ENCODE measurements around the gene PRR3.
"Not testable (repeated sequence)": the region's sequence is repeated elsewhere in the genome, so short reads cannot be mapped to it uniquely, and the experiment has no call there.

PRR3 gene

GRCh38 chr6:30556906-30557682 lies at the start of gene PRR3:
Gene PRR3 (plus strand): TSS chr6:30557295. CDS start chr6:30557345, 50 bp downstream.
- DNase-seq = peak; percentile 72

- DNase-seq = no peak
Measured at GRCh38 chr6:30507849-30508827, 49.0 kb upstream of the PRR3 start.

DNA sequence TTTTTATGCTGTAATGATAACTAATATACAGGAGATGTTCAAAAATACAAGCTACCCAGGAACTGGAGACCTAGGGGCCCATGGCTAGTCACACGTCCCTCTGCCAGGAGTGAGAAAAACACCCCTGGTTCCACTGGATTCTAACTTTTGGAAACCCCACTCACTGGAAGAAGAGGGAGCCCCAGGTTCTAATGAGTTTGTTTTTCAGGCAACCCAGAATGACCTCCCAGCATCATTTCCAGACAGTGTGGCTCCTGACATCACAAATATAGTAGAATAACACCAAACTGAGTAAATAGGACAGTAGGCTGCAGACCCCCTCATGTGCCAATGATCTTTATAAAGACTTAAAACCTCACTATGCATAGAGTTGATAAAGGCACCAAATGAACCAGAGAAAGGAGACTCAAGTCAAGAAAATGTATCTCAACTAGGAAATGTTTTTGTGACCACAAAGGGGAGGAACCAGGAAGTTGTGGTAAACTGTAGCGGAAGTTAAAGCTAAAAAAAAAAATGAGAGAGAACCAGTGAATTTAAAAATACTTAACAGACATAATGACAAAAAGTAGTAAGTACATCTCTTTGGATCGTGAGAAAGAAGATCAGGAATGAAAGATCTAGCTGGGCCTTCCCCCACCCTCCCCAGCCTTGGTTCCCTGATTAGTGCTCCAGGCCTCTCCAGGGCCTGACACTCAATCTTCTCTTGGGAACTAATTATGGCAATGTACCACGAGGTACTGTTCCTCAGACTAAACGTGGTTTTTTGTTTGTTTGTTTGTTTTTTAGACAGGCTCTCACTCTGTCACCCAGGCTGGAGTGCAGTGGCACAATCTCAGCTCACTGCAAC lies 48.0 kb upstream of the PRR3 start:
- DNase-seq = no peak

DNA sequence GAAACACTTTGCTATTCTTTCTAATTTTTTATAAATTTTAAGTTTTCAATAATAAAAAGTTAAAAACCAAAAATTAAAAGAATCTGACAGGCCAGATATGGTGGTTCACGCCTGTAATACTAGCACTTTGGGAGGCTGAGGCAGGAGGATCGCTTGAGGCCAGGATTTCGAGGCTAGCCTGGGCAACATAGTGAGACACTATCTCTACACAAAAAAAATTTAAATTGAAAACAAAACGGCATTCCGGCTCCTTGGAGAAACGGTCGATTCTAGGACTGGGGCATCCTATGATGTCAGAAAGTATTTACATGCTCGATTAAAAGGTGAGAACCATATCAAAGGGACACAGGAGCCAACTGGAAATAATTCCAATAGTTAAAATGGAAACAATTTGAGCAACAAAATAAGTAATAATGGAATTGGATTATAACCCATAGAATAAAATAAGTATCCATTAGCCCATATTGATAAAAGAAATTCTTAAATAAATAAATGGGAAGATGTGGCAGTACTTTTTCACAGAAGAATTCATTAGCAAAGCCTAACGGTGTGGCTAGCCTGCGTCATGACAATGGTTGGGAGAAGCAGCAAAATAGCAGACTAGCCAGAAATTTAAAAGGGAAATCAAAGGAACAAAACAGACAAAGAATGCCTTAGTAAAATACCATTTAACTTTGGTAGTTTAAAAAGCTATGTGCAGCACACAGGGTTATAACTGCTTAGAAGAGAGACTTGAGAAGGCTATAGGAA lies 46.5 kb upstream of the PRR3 start:
- DNase-seq = no peak

- DNase-seq = no peak
Measured at GRCh38 chr6:30511169-30511546, 45.9 kb upstream of the PRR3 start.

GRCh38 chr6:30513451-30513850 lies 43.6 kb upstream of the PRR3 start:
- no peak for DNase-seq

GRCh38 chr6:30515106-30515505 lies 42.0 kb upstream of the PRR3 start:
- no peak for DNase-seq

GRCh38 chr6:30515944-30516753 lies 40.9 kb upstream of the PRR3 start:
- no peak for DNase-seq

DNA sequence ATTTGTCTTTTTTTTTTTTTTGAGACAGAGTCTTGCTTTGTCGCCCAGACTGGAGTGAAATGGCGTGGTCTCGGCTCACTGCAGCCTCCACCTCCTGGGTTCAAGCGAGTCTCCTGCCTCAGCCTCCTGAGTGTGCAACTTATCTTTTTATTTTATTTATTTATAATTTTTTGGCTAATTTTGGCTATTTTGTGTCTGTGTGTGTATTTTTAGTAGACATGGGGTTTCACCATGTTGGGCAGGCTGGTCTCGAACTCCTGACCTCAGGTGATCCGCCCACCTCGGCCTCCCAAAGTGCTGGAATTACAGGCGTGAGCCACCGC lies 40.4 kb upstream of the PRR3 start:
- not testable (repeated sequence) for DNase-seq

- DNase-seq = not testable (repeated sequence)
Measured at GRCh38 chr6:30517767-30518504, 39.2 kb upstream of the PRR3 start.

DNA sequence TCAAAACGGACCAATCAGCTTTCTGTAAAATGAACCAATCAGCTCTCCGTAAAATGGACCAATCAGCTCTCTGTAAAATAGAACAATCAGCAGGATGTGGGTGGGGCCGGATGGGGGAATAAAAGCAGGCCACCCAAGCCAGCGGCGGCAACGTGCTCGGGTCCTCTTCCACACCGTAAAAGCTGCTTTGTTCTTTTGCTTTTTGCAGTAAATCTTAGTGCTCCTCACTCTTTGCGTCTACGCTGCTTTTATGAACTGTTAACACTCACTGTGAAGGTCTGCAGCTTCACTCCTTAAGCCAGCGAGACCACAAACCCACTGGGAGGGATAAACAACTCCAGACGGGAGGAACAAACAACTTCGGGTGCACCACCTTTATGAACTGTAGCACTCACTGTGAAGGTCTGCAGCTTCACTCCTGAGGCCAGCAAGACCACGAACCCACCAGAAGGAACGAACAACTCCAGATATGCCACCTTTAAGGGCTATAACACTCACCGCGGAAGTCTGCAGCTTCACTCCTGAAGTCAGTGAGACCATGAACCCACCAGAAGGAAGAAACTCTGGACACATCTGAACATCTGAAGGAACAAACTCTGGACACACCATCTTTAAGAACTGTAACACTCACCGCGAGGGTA lies 38.5 kb upstream of the PRR3 start:
- DNase-seq = not testable (repeated sequence)

- no peak for DNase-seq
Measured at GRCh38 chr6:30520522-30520921, 36.6 kb upstream of the PRR3 start.

- DNase-seq = not testable (repeated sequence)
Measured at GRCh38 chr6:30521082-30521481, 36.0 kb upstream of the PRR3 start.

DNA sequence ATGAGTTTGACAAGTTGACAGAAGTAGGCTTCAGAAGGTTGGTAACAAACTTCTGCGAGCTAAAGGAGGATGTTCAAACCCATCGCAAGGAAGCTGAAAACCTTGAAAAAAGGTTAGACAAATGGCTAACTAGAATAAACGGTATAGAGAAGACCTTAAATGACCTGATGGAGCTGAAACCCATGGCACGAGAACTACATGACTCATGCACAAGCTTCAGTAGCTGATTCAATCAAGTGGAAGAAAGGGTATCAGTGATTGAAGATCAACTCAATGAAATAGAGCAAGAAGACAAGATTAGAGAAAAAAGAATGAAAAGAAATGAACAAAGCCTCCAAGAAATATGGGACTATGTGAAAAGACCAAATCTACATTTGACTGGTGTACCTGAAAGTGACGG lies 35.1 kb upstream of the PRR3 start:
- not testable (repeated sequence) for DNase-seq

DNA sequence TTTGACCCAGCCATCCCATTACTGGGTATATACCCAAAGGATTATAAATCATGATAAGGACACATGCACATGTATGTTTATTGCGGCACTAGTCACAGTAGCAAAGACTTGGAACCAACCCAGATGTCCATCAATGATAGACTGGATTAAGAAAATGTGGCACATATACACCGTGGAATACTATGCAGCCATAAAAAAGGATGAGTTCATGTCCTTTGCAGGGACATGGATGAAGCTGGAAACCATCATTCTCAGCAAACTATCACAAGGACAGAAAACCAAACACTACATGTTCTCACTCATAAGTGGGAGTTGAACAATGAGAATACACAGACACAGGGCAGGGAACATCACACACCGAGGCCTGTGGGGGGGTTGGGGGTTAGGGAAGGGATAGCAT lies 30.7 kb upstream of the PRR3 start:
- not testable (repeated sequence) for DNase-seq

DNA sequence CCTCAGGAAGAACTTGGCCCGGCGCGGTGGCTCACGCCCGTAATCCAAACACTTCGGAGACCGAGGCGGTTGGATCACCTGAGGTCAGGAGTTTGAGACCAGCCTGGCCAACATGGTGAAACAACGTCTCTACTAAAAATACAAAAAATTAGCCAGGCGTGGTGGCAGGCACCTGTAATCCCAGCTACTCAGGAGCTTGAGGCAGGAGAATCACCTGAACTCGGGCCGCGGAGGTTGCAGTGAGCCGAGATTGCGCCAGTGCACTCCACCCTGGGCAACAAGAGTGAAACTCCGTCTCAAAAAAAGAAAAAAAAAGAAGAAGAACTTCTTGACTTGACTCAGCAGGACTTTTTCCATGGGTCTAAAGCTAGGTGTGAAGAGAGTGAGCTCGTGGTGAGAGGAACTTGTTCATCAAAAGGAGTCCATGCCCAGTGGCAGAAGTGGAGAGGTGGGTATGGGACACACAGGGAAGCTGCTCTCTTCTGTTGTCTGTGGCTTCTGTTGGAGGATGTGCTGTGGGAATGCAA lies 27.7 kb upstream of the PRR3 start:
- DNase-seq = not testable (repeated sequence)

- DNase-seq = no peak
Measured at GRCh38 chr6:30530014-30530413, 27.1 kb upstream of the PRR3 start.

DNA sequence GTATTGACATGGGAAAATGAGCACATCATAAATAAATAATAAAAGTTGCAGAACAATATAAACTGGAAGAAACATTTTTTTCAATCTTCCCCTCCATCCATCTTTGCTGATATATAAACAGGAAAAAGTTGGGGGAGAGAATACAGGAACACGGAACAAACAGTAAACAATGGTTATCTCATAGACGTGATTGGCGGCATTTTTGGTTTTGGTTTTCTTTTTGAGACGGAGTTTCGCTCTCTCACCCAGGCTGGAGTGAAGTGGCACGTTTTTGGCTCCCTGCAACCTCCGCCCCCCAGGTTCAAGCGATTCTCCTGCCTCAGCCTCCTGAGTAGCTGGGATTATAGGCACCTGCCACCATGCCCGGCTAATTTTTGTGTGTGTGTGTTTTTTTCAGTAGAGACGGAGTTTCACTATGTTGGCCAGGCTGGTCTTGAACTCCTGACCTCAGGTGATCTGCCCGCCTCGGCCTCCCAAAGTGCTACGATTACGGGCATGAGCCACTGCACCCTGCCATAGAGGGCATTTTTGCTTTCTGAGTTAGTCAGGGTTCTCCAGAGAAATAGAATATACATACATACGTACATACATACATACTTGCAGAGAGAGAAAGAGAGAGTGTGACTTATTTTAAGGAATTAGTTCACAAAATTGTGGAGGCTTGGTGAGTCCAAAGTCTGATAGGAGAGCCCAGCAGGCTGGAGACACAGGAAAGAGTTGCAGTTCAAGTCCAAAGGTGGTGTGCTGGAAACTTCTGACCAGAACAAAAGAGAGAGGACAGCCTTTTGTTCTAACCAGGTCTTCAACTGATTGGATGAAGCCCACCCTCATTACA lies 23.4 kb upstream of the PRR3 start:
- no peak for DNase-seq

- DNase-seq = no peak
Measured at GRCh38 chr6:30537931-30538330, 19.2 kb upstream of the PRR3 start.
